AG04450 (cell line): ENCODE results near the gene TREH. TPM values are rescaled to one million over a fixed set of nuclear protein-coding genes. Genes with fewer than 3 reads are reported as not detected.
"Not testable (repeated sequence)": the region's sequence is repeated elsewhere in the genome, so short reads cannot be mapped to it uniquely, and the experiment has no call there.

Experiments used
- CTCF ChIA-PET: fragments of 300-600, 350-600 bp; formaldehyde crosslinking; extraction: SDS; loops from one replicate; lab custom pipeline; 2022; ENCODE audit warnings: antibody characterized with exemption, inconsistent platforms; lab: Charles Lee
- POLR2A ChIA-PET: fragments of 350-600 bp; formaldehyde crosslinking; extraction: SDS; loops from one replicate; lab custom pipeline; 2021; ENCODE audit warnings: antibody characterized with exemption, inconsistent platforms; lab: Yijun Ruan, JAX
- DNase-seq: peaks from one replicate; pipeline ENCODE4 v3.0.0-alpha.2; 2011; ENCODE audit warnings: low read depth, low spot score
- H3K27ac ChIP-seq: one replicate; pipeline ENCODE4 v1.5.1; 2012; ENCODE audit warnings: low read depth, low read length, control low read depth
- H3K27me3 ChIP-seq: one replicate; pipeline ENCODE4 v1.6.0; 2012; ENCODE audit warnings: low read length; ENCODE audit not compliant: control insufficient read depth, insufficient read depth
- H3K4me3 ChIP-seq: 2 replicates; pipeline ENCODE4 v1.5.1; 2011; ENCODE audit warnings: mild to moderate bottlenecking, low read depth, low read length, control low read depth
- H3K9me3 ChIP-seq: 2 replicates; pipeline ENCODE4 v1.5.1; 2012; ENCODE audit warnings: low read length; ENCODE audit not compliant: control insufficient read depth, insufficient read depth
- polyA plus RNA-seq: library from polyadenylated mRNA; depleted of rRNA; stranded (reverse); fragments of >200 nt; gene quantifications from 2 replicates; pipeline ENCODE4 v1.2.3, GENCODE V29; 2011
- TF ChIP-seq, protein P1 (sequence below): IDR thresholded peaks from 2 replicates; pipeline ENCODE4 v1.5.1; 2011; ENCODE audit warnings: low read depth, low read length, control low read depth, inconsistent platforms

TREH gene
- polyA plus RNA-seq, 1 experiment, result not detected

DNA sequence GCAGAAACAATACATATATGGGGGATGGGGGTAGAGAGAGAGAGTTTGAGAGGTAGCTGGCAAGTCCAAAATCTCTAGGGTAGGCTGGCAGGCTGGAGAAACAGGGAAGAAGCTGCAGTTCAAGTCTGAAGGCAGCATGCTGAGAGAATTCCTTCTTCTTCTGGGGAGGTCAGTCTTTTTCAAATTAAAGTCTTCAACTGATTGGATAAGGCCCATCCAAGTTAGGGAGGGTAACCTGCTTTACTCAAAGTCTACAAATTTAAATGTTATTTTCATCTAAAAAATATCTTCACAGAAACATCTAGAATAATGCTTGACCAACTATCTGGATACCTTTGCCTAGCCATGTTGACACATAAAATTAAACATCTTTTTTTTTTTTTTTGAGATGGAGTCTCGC is 2.9 kb upstream of the TREH start:
- Histone ChIP-seq H3K27ac (no peak overlapping the region), H3K27me3 (peaks cover 16% of the 10 kb centered on the region), H3K9me3 (no peaks in the 10 kb centered on the region), H3K4me3 (no peak overlapping the region)
- TF ChIP-seq, protein P1, sequence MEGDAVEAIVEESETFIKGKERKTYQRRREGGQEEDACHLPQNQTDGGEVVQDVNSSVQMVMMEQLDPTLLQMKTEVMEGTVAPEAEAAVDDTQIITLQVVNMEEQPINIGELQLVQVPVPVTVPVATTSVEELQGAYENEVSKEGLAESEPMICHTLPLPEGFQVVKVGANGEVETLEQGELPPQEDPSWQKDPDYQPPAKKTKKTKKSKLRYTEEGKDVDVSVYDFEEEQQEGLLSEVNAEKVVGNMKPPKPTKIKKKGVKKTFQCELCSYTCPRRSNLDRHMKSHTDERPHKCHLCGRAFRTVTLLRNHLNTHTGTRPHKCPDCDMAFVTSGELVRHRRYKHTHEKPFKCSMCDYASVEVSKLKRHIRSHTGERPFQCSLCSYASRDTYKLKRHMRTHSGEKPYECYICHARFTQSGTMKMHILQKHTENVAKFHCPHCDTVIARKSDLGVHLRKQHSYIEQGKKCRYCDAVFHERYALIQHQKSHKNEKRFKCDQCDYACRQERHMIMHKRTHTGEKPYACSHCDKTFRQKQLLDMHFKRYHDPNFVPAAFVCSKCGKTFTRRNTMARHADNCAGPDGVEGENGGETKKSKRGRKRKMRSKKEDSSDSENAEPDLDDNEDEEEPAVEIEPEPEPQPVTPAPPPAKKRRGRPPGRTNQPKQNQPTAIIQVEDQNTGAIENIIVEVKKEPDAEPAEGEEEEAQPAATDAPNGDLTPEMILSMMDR, result no peak
- ChIA-PET POLR2A (no interaction called here), CTCF (no interaction called here)
- DNase-seq, result no peak

DNA sequence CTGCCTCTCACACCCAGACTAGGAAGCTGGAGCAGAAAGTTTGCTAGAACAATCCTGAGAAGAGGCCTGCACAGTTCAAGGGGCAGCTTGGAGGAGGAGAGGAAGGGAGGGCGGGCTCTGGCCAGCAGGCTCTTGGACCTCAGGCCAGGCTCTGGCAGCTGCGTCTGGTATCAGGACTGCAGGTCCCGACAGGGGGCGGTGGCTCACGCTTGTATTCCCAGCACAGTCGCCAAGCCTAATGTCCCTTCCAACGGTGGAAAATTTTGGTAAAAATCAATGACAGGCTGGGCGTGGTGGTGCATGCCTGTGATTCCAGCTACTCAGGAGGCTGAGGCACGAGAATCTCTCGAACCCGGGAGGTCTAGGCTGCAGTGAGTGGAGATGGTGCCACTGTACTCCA is 542 bp downstream of the TREH start:
- not testable (repeated sequence) for H3K4me3 ChIP-seq, H3K27ac ChIP-seq, H3K27me3 ChIP-seq, H3K9me3 ChIP-seq, DNase-seq
- ChIA-PET CTCF (interaction anchor here (1.0 kb wide), 1 partner anchor 10 kb away, joined by 5 read pairs; no protein-coding TSS in a partner anchor), POLR2A (interaction anchor here (0.8 kb wide), 1 partner anchor 27 kb away, joined by 3 read pairs; no protein-coding TSS in a partner anchor)

DNA sequence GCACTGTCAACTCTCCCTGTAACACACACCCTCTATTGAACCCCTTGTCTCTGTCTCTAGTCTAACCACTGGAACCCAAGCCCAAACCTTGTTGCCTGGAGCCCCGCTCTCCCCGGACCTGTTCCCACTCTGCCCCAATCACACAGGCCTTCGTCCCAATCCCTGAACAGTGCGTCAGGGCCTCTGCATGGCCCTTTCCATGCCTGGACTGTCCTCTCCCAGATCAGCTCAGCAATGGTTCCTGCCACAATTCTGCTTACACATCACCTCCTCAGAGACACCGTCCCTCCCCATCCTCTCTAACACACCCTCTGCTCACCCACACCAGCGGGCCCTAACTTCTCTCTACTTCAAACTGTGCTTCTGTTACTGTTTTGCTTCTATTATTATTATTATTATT is 1.5 kb downstream of the TREH start:
- Histone ChIP-seq H3K27ac (no peak overlapping the region), H3K9me3 (0 out of 2 replicates have a peak, but pooled peaks cover 3% of the 10 kb centered on the region), H3K4me3 (no peak overlapping the region), H3K27me3 (peaks cover 9% of the 10 kb centered on the region)
- ChIA-PET POLR2A (no interaction called here), CTCF (interaction anchor here (2.5 kb wide), 1 partner anchor 12 kb away, joined by 13 read pairs; no protein-coding TSS in a partner anchor)
- TF ChIP-seq, protein P1, result no peak
- DNase-seq, result no peak

DNA sequence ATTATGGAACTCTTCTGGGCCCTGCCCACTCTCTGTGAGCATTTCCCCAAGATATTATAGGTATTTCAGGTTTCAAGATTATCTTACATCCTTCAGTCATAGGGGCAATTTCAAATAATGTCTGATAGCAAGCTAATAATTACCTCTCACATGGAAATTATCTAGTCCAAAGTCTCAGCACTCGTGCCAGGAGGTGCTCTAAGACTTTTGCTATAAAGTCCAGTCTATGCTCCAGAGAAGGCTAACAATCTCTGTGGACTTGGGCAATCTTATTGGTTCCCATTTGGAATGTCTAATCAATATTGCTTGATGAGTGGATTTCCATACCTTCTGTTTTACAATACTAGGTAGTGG is 5.4 kb downstream of the TREH start:
- Histone ChIP-seq H3K27me3 (peaks cover 8% of the 10 kb centered on the region), H3K9me3 (0 out of 2 replicates have a peak, but pooled peaks cover 3% of the 10 kb centered on the region), H3K4me3 (no peak overlapping the region), H3K27ac (no peak overlapping the region)
- ChIA-PET CTCF (interaction anchor here (1.6 kb wide), 1 partner anchor 16 kb away, joined by 5 read pairs; no protein-coding TSS in a partner anchor), POLR2A (no interaction called here)
- TF ChIP-seq, protein P1, result no peak
- no peak for DNase-seq

DNA sequence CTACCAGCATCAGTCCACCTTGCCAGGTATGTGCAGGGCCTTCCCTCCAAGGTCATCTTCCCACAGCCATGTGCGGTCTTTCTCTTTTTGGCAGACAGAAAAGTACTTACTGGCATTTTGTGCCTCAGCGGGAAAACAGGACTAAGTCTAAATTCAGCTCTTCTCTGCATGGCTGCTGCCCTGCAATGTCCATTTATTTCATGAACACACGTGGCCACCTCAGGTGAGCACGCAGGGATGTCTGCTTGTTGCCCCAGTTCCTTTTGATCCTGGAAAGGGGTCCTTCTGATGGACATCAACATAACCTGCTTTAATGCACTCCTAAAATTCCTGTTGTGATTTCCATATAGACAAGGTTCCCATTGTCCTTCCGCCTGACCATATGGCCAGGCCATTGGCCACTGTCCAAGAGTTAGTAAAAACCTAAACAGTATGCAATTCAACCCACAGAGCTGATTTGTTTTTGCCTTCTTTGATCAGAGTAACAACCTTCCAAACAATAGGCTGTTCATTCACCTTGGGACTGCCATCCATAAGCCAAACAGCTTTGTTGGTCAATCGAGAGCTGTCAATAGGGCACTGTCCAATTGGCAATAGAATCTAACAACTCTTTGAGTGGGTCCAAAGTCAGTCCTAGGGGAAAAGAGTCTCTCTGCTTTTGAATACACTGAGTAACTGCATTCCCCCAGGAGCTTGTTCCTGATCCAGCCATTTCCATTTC is 5.9 kb downstream of the TREH start:
- H3K4me3 ChIP-seq, result no peak overlapping the region
- 0 out of 2 replicates have a peak, but pooled peaks cover 3% of the 10 kb centered on the region for H3K9me3 ChIP-seq
- CTCF ChIA-PET, result interaction anchor here (0.8 to 1.6 kb wide), 2 partner anchors 16 to 284 kb away, joined by 3 to 5 read pairs; no protein-coding TSS in a partner anchor
- POLR2A ChIA-PET, result no interaction called here
- TF ChIP-seq, protein P1, result no peak
- DNase-seq, result no peak
- H3K27ac ChIP-seq, result no peak overlapping the region
- peaks cover 8% of the 10 kb centered on the region for H3K27me3 ChIP-seq
